Measurements from ENCODE around the gene REEP5.
"Not testable (repeated sequence)": the region's sequence is repeated elsewhere in the genome, so short reads cannot be mapped to it uniquely, and the experiment has no call there.

Gene REEP5

DNA sequence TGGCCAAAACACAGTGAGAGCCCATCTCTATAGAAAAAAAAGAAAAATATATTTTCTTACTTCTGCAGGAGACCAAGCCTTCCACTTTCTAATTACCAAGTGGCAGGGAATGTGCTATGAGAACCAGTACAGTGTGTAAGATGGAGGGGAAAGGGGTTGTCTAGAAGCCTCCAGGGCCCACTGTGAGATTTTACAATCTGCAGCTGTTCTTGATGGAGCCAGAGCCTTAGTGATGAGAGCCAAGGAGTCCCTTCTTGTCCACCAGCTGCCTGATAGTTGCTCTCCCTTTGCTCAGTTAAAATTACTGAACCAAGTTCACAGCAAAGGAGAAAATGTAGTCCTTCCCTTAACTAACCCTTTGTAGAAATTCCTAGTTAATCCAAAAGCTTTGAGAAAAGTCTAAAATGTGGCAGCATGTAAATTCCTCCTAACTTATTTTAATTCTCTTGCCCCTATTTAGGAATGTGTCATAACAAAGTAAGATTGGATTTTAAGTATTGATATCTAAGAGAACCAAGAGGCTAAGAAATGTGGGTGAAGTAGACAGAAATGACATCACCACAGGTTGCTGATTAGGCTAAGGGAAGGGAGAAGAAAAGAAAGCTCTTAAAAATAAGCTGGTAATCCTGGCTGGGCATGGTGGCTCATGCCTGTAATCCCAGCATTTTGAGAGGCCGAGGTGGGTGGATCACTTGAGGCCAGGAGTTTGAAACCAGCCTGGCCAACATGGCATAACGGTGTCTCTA, 41.6 kb downstream of the REEP5 start:
- DNase-seq = no peak

DNA sequence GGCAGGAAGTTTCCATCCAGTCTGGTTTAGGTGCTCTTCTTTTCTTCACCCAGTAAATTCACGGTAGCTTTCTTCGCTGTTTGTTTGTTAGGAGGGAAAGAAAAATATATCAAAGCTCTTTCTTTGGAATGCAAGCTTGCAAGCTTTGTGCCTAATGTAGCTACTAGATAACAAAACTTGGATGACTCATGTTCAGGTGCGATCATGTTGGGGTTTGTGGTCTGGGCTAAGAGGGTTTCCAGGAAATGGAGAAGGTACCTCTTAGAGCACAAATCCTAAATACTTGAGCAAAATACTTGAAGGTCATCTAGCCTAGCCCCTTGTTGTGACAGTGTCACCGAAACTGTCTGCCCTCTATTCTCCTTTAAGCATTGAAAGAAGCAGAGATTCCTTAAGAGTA, 43.3 kb downstream of the REEP5 start:
- DNase-seq = no peak

DNA sequence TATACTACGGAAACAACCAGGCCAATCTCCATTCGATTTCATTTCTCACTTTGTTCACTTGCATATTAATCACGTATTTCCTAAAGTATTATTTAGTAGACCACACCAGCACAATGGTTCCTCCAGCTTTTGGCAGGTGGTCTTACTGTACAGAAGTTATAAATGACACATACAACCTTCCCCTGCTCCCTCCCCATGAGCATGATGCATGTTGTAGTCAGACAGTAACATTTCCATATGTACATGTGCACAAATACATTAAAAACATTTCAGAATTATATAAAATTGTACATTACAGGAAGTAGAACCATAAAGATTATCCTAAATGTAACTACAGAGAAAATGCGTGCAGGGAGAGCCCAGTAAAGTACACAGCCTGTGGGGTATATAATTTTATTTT, 43.9 kb downstream of the REEP5 start:
- DNase-seq = no peak

GRCh38 chr5:112876362-112876761, 45.7 kb downstream of the REEP5 start:
- DNase-seq = no peak

- DNase-seq = no peak
These were observed 51.1 kb downstream of the REEP5 start for GRCh38 chr5:112870966-112871365.

DNA sequence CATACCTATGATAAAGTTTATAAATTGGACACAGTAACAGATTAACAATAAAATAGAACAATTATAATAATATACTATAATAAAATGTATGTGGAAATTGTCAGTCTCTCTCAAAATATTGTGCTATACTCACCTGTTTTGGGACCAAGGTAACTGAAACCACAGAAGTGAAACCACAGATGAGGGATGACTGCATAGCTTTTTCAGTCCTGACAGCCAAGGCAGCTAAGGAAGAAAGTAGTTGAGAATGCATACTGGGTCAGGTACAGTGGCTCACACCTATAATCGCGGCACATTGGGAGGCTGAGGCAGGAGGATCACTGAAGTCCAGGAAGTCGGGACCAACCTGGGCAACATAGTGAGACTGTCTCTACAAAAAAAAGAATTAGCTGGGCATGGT, 52.1 kb downstream of the REEP5 start:
- no peak for DNase-seq

GRCh38 chr5:112867411-112867810, 54.6 kb downstream of the REEP5 start:
- DNase-seq = no peak

- DNase-seq = no peak
These were observed 55.3 kb downstream of the REEP5 start for GRCh38 chr5:112866739-112867138.

DNA sequence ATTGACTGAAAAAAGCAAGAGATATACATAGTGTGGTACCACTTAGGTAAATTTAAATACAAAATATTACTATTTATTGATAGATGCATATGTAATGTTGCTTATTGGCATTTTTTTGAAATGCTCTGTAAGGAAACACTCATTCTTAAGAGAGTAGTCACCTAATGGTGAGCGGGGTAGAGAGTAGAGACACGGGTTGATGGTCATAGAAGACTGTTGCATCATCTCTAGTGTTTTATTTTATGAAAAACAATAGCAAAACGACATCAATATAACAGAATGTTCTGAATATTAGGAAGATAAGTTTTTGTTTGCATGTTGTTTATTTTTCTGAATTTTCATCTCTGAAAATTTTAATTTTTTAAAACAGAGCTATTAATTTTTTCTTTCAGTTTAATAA, 56.9 kb downstream of the REEP5 start:
- no peak for DNase-seq

- no peak for DNase-seq
These were observed 58.5 kb downstream of the REEP5 start for GRCh38 chr5:112863549-112863948.

DNA sequence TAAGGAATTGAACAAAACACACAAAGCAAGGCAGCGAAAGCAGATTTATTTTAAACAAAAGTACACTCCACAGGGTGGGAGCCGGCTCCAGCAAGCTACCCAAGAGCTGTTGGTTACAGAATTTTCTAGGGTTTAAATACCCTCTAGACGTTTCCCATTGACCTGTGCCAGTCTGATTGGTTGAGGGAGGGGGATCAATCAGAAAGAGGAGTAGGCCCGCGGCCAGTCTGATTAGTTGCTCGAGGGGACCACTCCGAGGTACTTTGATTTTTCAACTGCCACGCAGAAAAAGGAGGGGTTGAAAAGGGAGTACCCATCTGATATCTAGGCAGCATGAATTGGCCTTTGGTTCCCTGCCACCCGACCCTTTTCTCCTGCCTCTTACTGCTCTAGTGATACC, 59.9 kb downstream of the REEP5 start:
- no peak for DNase-seq

GRCh38 chr5:112861638-112861985, 60.4 kb downstream of the REEP5 start:
- DNase-seq = no peak

DNA sequence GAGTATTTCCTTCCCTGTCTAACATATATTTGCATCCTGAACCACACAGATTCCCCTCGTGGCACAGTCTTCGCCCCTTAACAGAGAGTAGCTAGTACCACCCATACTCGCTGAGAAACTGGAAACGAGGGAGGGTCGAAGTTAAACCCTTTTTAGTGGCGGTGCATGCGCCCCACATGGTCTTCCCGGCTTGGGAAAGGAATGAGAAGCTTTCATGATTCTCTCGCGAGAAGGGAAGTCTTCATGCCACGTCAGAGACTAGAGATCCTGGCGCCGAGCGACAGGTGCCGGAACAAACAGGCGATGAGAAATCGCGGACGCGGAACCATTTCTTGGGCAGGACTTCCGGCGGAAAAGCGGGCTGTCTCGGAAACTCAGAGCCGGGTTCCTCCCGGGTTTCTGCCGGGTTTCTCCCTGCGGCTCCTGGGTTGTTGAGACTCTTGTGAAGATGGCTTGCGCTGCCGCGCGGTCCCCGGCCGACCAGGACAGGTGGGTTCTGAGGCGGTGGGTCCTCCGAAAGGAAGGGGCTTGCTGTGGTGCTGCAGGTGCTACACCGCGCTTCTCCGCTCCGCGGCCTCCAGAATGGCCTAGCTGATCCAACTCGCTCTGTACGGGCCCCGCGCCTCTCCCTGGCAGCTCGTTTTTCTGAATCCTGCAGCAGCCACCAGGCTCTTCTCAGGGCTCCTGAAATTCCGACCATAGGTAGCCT, 60.9 kb downstream of the REEP5 start, which contains the start of gene SRP19:
Gene SRP19, plus strand, starts transcription at position 359 of the 709 bp plus-strand sequence. Its CDS starts 90 bp downstream, at position 449.
- peak; percentile 60 for DNase-seq

DNA sequence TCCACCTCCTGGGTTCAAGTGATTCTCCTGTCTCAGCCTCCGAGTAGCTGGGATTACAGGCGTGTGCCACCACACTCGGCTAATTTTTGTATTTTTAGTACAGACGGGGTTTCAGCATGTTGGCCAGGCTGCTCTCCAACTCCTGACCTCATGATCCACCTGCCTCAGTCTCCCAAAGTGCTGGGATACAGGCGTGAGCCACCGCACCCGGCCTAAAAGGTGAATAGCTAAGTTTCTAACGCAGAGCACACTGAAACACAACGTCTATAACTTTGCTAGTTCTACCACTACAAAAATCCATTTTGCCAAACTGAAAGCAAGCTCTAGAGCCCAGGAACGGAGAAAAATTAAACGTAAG, 61.5 kb downstream of the REEP5 start:
- DNase-seq = not testable (repeated sequence)

DNA sequence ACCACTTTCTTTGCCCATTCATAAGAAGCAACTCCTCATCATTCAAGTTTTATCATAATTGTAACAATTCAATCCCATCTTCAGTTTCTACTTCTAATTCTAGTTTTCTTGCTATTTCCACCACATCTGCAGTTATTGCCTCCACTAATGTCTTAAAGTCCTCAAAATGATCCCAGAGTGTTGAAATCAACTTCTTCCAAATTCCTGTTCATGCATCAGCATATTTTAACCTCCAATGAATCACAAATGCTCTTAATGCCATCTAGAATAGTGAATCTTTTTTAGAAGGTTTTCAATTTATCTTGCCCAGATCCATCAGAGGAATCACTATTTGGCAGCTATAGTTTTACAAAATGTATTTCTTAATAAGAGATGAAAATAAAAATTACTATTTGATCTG, 64.2 kb downstream of the REEP5 start:
- no peak for DNase-seq

GRCh38 chr5:112854651-112855050, 67.4 kb downstream of the REEP5 start:
- DNase-seq = no peak

DNA sequence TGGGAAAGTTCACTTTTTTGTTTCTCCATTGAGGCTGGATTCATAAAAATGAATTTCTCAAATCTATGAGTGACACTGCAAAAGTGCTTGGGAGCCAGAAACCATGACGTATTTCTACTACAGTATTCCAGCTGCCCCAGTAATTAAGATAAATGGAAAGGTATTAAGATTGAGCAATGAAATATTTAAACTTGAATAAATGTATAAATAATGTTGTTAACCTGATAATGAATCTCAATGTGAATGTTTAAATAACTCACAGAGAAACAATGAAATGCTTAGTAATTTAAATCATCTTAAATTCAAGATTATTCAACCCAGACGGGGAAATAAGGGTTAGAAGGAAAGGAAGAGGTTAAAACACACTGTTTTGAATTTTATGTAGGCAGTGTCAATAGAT, 72.1 kb downstream of the REEP5 start:
- no peak for DNase-seq

DNA sequence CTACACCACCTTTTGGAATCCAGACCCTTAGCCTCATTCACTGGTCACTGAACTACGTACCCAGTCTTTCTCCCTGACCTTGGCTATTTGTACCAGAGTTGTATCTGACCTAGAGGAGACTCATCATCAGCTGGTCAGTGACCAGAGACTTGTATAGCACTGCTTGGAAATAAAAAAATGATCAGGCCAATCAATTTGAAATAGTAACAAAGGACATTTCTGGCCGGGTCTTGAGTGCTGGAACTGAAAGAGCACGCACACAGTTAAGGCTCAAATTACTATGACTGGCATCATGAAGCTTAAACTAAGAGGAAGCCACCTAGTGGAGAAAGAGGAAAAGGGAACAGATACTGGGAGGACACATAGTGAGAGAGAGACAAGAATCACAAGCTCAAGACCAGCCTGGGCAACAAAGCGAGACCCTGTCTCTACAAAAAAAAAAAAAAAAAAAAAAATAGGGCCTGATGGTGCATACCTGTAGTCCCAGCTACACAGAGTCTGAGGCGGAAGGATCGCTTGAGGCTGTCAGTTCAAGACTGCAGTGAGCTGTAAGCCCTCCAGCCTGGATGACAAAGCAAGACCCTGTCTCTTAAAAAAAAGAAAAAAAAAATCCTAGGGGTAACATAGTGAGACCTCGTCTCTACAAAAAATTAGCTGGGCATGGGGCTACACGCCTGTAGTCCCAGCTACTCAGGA, 73.8 kb downstream of the REEP5 start:
- DNase-seq = peak; percentile 31

DNA sequence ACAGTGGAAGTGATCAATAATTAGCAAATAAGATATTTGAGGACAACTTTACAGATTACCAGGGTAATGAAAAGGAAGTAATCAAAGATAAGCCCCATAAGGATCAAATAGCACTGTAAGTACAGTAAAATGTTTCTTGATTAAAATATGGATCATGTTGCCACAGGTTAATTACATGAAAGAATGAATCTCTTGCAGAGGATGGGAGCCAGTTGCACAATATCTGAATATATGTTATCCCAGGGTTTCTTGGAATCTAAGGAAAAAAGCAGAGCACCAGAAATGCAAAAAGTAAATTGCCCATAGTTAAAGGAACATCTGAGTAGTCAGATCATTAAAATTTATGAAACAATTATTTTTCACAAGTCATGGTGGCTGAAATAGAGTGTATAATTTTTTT, 74.7 kb downstream of the REEP5 start:
- DNase-seq = no peak

DNA sequence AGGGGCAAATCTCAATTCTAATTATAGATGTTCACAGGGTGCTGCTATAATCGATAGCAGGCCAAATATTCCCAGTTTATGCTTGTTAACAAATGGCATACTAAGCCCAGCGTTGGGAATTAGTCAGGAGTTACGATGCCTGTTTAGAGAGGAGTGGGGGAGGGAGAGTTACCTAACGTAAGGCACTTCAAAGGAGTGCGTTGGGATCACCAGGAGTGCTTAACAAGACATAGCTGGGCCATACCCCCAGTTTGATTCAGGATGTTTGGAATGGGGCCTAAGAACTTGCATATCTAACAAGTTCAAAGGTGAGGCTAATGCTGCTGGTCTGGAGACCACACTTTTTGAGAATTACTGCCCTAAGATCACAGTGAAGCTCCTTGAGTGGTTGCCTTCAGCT, 75.5 kb downstream of the REEP5 start:
- DNase-seq = no peak

DNA sequence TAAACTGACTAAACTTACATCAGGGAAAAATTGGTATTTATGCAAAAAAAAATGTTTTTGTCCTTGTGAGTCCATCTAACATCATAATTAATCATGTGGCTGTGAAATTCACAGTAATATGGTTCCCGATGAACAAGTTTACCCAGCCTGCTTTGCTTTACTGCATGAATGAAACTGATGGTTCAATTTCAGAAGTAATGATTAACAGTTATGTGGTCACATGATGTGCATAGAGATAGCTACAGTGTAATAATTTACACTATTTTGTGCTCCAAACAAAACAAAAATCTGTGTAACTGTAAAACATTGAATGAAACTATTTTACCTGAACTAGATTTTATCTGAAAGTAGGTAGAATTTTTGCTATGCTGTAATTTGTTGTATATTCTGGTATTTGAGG, 77.5 kb downstream of the REEP5 start:
- DNase-seq = no peak

DNA sequence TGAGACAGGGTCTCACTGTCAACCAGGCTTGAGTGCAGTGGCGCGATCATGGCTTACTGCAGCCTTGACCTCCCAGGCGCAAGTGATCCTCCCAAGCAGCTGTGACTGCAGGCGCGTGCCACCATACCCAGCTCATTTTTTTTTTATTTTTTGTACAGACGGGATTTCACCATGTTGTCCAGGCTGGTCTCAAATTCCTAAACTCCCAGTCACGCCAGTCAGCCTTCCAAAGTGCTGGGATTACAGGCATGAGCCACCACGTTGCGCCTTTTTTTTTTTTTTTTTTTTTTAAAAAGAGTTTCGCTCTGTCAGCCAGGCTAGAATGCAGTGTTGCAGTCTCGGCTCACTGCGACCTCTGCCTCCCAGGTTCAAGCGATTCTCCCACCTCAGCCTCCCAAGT, 88.1 kb downstream of the REEP5 start:
- DNase-seq = no peak

GRCh38 chr5:112830378-112830777, 91.6 kb downstream of the REEP5 start:
- DNase-seq = no peak
